Stomach (tissue), 4 donors: ENCODE data around the gene VWA2.

Experiments
- EP300 ChIP-seq: sonication (generic); formaldehyde crosslinking; IDR thresholded peaks from one replicate; pipeline ENCODE4 v1.6.1; 2017; ENCODE audit warnings: antibody characterized with exemption
- POLR2A ChIP-seq, 4 donors: fragments of 450-650 bp; IDR thresholded peaks; one replicate each; pipeline ENCODE4 v1.6.1; 2016; ENCODE audit warnings: antibody characterized with exemption in 4 of 4, control low read depth in 2 of 4, mild to moderate bottlenecking in 1 of 4, moderate library complexity in 1 of 4

GRCh38 chr10:114276671-114277070 is 37.6 kb downstream of the VWA2 start:
- TF ChIP-seq EP300 (no peak), POLR2A (IDR thresholded peaks at IDR 0.05) (no peak)
